Stimulated activated CD4-positive, alpha-beta T cell treated with anti-CD3 and anti-CD28 coated beads, TNF-alpha, amount 100 ng/mL, for 24 hours (primary cell): Measurements from ENCODE around the gene CDK5R1.

Source experiments
- DNase-seq, 3 experiments: peaks; one replicate each; pipeline ENCODE4 v3.0.0-alpha.2; 2020; ENCODE audit warnings: low read depth in 3 of 3

Gene CDK5R1

GRCh38 chr17:32470405-32471167, 16.2 kb upstream of the CDK5R1 start:
- DNase-seq = no peak

- DNase-seq = no peak
Observed at GRCh38 chr17:32471652-32472051, 15.1 kb upstream of the CDK5R1 start.

GRCh38 chr17:32475258-32475657, 11.5 kb upstream of the CDK5R1 start:
- DNase-seq = no peak

- DNase-seq = no peak
Observed at GRCh38 chr17:32477220-32477619, 9.6 kb upstream of the CDK5R1 start.

GRCh38 chr17:32479074-32479617, 7.6 kb upstream of the CDK5R1 start:
- DNase-seq = no peak

- no peak for DNase-seq
Observed at GRCh38 chr17:32481193-32481592, 5.6 kb upstream of the CDK5R1 start.

- DNase-seq = no peak
Observed at GRCh38 chr17:32482568-32483320, 4.0 kb upstream of the CDK5R1 start.

GRCh38 chr17:32483451-32484019, 3.3 kb upstream of the CDK5R1 start:
- no peak for DNase-seq

- no peak for DNase-seq
Observed at GRCh38 chr17:32484041-32484461, 2.7 kb upstream of the CDK5R1 start.

- DNase-seq = no peak
Observed at GRCh38 chr17:32484628-32485027, 2.2 kb upstream of the CDK5R1 start.

GRCh38 chr17:32485261-32486110, 1.3 kb upstream of the CDK5R1 start:
- DNase-seq = no peak

- peak; percentile 37 to 65 (median 49) for DNase-seq
Observed at GRCh38 chr17:32486111-32486700, 587 bp upstream of the CDK5R1 start.

- peak in 1 of 3 experiments; percentile 31 for DNase-seq
Observed at GRCh38 chr17:32487473-32488176, 832 bp downstream of the CDK5R1 start.

- no peak for DNase-seq
Observed at GRCh38 chr17:32488177-32488542, 1.4 kb downstream of the CDK5R1 start.

GRCh38 chr17:32488604-32489180, 1.9 kb downstream of the CDK5R1 start:
- no peak for DNase-seq

GRCh38 chr17:32489320-32490100, 2.7 kb downstream of the CDK5R1 start:
- DNase-seq = no peak

- DNase-seq = no peak
Observed at GRCh38 chr17:32490101-32490482, 3.3 kb downstream of the CDK5R1 start.

GRCh38 chr17:32491371-32492263, 4.8 kb downstream of the CDK5R1 start:
- peak in 1 of 3 experiments; percentile 44 for DNase-seq

- no peak for DNase-seq
Observed at GRCh38 chr17:32492264-32492589, 5.4 kb downstream of the CDK5R1 start.
